CD4-positive, alpha-beta T cell treated with Interleukin-1 beta for 1 hour (primary cell): ENCODE data around the gene TMEM222.
A peak's percentile ranks its signal among the peaks of the same experiment; 100 is the strongest.

ENCODE experiments used
- DNase-seq, 2 donors: peaks; one replicate each; pipeline ENCODE4 v3.0.0-alpha.2; 2020 to 2022

Gene TMEM222

DNA sequence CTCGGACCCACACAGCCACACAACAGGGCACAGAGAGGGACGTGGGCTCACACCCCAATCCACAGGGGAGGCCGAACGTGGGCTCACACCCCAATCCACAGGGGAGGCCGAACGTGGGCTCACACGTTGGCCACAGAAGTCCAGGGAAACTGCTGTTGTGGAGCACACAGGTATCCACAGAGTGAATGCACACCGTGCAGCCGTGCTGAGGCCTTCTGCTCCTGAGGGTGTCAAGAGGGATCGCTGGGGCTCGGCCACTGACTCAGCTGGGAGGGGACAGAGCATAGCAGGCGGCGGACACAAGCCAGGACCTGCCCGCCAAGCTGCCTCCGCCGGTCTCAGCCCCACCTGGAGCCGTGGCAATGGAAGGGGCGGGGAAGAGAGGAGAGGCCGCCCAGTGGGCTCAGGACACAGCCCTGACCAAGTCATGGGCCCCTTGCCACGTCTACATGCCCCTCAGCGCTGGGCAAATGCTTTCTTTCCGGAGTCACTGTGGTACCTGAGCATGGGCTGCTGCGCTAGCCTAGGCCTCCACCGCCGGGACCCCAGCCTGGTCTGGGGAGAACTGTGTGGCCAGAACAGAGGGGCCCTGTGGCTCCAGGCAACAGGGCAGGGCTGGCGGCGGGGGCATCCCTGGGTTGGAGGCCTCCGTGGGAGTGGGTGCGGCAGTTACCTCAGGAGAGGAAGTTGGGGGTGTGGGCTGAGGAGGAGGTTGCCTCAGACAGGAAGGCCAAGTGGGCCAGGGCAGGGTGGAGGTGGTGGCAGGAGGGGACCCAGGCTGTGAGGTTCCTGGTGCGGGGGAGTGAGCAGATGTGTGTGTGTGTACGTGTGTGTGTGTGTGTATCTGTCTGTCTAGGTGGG, 21.0 kb downstream of the TMEM222 start:
- peak; percentile 83 to 86 for DNase-seq

DNA sequence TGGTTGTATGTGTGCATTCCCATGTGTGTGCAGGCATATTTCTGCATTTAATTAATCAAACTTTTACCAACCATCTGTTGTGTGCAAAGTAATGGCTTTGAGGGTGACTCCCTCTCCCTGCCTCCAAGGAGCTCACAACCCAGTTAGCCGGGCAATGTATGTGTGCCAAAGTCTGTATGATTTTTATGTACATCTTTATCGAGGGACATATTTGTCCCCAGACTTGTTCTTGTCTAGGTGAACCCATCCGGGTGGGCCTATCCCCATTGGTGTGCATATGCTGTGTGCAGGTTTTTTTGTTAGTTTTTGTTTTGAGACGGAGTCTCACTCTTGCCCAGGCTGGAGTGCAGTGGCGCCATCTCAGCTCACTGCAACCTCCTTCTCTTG, 21.7 kb downstream of the TMEM222 start:
- no peak for DNase-seq

DNA sequence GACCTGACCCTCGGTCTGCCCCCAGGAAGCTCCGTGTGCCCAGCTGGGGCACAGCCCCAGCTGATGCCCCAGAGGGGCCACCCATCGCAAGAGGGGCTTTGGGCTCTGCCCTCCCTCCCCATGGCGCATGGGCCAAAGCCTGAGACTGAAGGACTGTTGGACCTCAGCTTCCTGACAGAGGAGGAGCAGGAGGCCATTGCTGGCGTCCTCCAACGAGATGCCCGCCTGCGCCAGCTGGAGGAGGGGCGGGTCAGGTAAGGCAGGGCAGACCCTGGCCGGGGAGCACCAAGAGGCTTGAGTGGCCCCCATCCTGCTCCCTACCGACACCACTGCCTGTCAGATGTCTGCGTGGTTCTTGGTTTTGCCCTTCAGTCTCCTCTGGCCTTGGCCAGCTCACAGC, 23.3 kb downstream of the TMEM222 start:
- DNase-seq, result no peak

- DNase-seq, result no peak
Measured at GRCh38 chr1:27346357-27346756, 24.4 kb downstream of the TMEM222 start.

- DNase-seq, result no peak
Measured at GRCh38 chr1:27346991-27347624, 25.1 kb downstream of the TMEM222 start.

GRCh38 chr1:27348861-27349783, 27.2 kb downstream of the TMEM222 start:
- peak; percentile 13 to 38 for DNase-seq

DNA sequence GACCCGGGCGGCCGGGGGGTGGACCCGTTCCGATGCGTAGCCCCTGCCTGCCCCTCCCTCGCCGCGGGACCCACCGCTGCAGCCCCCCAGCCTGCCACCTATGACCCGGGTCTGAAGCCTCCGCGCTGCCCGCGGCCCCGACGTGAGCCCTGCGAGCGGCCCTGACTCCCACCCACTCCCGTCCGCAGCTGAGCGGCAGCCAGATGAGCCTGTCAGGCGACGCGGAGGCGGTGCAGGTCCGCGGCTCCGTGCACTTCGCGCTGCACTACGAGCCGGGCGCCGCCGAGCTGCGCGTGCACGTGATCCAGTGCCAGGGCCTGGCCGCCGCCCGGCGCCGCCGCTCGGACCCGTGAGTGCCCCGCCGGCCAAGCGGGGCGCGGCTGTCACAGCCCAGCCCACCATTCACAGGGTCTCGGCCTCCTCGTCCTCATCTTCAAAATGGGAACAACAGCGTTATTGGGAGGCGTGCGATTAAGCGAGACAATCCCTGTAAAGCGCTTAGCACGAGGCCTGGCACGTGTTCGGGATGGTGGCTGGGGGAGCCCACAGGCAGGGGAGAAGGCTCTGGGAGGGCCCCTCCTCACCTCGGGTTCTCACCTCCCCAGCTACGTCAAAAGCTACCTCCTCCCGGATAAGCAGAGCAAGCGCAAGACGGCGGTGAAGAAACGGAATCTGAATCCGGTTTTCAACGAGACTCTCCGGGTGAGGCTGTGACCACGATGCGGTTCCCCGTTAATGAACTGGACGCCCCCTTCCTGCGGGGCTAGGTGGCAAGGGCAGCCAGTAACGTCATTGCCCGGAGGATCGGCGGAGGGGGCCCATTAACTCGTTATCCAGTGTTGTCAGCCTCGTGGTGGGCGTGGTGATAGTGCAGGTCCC, 28.1 kb downstream of the TMEM222 start:
- DNase-seq, result no peak

DNA sequence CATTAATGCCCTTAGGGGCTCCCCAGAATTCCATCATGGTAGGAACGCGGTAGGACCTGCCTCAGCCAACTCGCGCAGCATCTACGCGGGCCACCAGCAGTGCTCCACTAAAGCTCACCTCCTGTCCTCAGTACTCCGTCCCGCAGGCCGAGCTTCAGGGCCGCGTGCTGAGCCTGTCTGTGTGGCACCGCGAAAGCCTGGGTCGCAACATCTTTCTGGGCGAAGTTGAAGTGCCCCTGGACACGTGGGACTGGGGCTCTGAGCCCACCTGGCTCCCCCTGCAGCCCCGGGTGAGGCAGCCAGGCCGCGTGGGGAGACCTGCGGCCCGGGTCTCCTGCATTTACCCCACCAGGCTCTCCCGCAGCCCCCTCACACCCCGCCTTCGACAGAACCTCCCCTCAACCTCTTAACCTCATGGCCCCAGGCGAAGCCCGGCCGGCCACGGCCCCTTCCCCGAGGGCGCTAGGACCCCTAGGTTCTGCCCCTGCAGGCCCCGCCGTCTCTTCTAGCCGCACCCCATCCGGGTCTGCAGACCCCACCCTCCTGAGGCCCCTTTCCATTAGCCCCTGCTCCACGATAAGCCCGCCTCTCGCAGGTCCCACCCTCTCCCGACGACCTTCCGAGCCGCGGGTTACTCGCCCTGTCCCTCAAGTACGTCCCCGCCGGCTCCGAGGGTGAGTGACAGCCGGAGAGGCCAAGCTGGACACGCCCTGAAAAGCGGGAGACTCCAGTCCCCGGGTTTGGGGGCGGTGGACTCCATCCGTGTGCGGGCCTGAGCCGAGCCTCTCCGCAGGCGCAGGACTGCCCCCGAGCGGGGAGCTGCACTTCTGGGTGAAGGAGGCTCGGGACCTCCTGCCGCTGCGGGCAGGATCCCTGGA, 28.9 kb downstream of the TMEM222 start:
- no peak for DNase-seq

- DNase-seq, result no peak
Measured at GRCh38 chr1:27351541-27352107, 29.7 kb downstream of the TMEM222 start.

DNA sequence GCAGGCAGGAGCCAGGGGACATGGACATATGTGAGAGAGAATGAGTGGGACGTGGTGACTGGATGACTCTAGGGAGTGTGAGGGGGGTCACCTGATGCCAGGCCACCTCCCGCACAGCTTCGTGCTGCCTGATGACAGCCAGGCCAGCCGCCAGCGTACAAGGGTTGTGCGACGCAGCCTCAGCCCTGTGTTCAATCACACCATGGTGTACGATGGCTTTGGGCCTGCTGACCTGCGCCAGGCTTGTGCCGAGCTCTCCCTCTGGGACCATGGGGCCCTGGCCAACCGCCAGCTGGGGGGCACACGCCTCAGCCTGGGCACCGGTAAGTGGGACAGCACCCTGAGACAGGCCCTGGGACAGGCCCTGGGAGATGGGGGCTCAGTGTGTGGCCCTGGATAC, 31.2 kb downstream of the TMEM222 start:
- no peak for DNase-seq

DNA sequence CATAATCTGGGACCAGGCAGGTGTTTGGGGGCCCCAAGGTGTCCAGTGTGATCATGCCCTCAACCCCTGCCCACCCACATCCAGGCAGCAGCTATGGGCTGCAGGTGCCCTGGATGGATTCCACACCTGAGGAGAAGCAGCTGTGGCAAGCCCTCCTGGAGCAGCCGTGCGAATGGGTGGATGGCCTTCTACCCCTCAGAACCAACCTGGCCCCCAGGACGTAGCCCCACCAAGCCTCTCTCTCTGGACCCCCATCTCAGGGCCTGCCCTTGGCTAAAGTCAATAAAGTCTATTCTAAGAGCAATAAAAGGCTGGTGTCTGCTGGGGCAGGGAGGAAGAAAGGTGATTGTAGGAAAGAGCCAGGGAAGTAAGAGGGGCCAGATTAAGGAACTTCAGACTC, 31.7 kb downstream of the TMEM222 start:
- no peak for DNase-seq

DNA sequence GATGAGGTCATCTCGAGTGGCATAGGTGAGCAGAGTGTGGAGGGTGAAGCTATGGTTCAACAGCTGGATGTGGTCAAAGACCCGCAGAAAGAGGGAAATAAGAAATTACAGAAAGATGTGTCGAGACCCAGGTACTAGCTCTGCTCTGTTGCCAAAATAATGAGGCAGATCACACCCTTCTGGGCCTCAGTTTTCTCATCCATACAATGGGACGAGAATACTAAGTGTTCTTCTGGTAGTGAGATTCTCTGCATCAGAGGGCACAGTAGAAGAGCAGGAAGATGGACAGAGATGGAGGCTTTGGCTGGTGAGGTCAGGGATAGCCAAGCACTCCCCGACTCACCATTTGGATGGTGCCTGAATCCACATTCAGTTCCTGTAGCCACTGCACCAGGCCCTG, 33.7 kb downstream of the TMEM222 start:
- DNase-seq, result no peak

DNA sequence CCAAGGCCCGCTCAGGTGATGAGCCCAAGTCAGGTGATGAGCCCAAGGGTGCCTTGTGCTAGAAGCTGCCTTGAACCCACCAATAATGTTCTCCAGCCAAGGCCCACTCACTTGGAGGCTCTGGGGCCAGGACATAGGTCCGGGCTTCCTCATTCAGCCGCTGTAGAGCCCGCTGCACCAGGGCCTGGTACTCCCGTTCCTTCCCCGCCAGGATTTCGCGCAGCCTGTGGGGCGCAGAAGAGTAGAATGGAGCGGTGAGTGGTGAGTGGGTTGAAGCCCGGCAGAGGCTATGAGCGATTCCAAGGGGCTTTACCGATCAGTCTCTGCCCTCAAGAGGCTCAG, 34.3 kb downstream of the TMEM222 start:
- no peak for DNase-seq

- peak; percentile 33 to 58 for DNase-seq
Measured at GRCh38 chr1:27356619-27357280, 34.8 kb downstream of the TMEM222 start.

GRCh38 chr1:27357281-27358037, 35.5 kb downstream of the TMEM222 start:
- DNase-seq, result peak; percentile 83

GRCh38 chr1:27358038-27358927, 36.3 kb downstream of the TMEM222 start:
- no peak for DNase-seq

- no peak for DNase-seq
Measured at GRCh38 chr1:27358928-27359313, 37.0 kb downstream of the TMEM222 start.

GRCh38 chr1:27359822-27360158, 37.8 kb downstream of the TMEM222 start:
- no peak for DNase-seq
